Left lung (tissue), 10 donors: ENCODE measurements around the gene MUC7. TPM values are rescaled to one million over a fixed set of nuclear protein-coding genes. Genes with fewer than 3 reads are reported as not detected.
"Not testable (repeated sequence)": the region's sequence is repeated elsewhere in the genome, so short reads cannot be mapped to it uniquely, and the experiment has no call there.

Experiments
- ATAC-seq: fragments of 200-7000 bp; cut with Tn5 transposase; one replicate; pipeline ENCODE4 v1.9.1; 2020; ENCODE audit warnings: moderate library complexity
- DNase-seq, 4 donors: peaks; one replicate each; pipeline ENCODE4 v3.0.0-alpha.2; 2013 to 2020
- H3K27ac ChIP-seq, 2 donors: fragments of 200-600 bp; sonication (generic) in 1 of 2; one replicate each; pipeline versions ENCODE4 v1.5.0 to v1.8.0; 2020 to 2021
- H3K27me3 ChIP-seq, 2 donors: fragments of 200-600 bp; sonication (generic) in 1 of 2; one replicate each; pipeline versions ENCODE4 v1.5.0 to v1.8.0; 2020 to 2021
- H3K36me3 ChIP-seq, 2 donors: fragments of 200-600 bp; sonication (generic) in 1 of 2; one replicate each; pipeline versions ENCODE4 v1.5.0 to v1.8.0; 2020 to 2021
- H3K4me1 ChIP-seq, 2 donors: fragments of 200-600 bp; one replicate each; pipeline ENCODE4 v1.8.0; 2021
- H3K4me3 ChIP-seq, 2 donors: fragments of 200-600 bp; sonication (generic) in 1 of 2; one replicate each; pipeline versions ENCODE4 v1.5.0 to v1.8.0; 2020 to 2021; ENCODE audit warnings: mild to moderate bottlenecking in 1 of 2
- H3K9me3 ChIP-seq, 2 donors: fragments of 200-600 bp; sonication (generic) in 1 of 2; one replicate each; pipeline versions ENCODE4 v1.5.0 to v1.8.0; 2020 to 2021
- CTCF ChIP-seq, 2 donors: fragments of 200-600 bp; sonication (generic) in 1 of 2; IDR thresholded peaks; one replicate each; pipeline versions ENCODE4 v1.5.0 to v1.8.0; 2021; ENCODE audit warnings: antibody characterized with exemption in 2 of 2
- intact Hi-C, 2 donors: fragments of 100-400 bp; cut with DNase I; formaldehyde crosslinking; loops; one replicate each; pipeline versions ENCODE4 v1.11.2 to v1.14.2; 2022
- polyA plus RNA-seq, 6 donors: library from polyadenylated mRNA; unstranded; fragments of 120-200 nt; gene quantifications; one replicate each; pipeline ENCODE4 v1.2.1, GENCODE V29; 2013; ENCODE audit not compliant: insufficient read length in 6 of 6
- total RNA-seq, 2 donors: library from RNA; stranded (reverse); fragmentation: NEBNext Ultra II Directional; extraction: Animal tissue kit (Norgen Biotek cat#: 25700); gene quantifications; one replicate each; pipeline ENCODE4 v1.2.1, GENCODE V29; 2021
- donor health status: DM: no; HTN: yes; CAD: no.
- donor health status: DM: no; HTN: no; CAD: no.

MUC7 gene
- total and polyA plus RNA-seq, 8 donors: not detected

GRCh38 chr4:70488748-70489147 is 16.8 kb downstream of the MUC7 start:
- no peaks in the 10 kb centered on the region for H3K36me3 ChIP-seq
- H3K4me3 ChIP-seq: no peak overlapping the region
- no peak for DNase-seq
- no peak overlapping the region for H3K27ac ChIP-seq
- H3K9me3 ChIP-seq: no peaks in the 10 kb centered on the region
- H3K4me1 ChIP-seq: no peaks in the 10 kb centered on the region
- intact Hi-C loops: no loop called here
- no peak for TF ChIP-seq CTCF (IDR thresholded peaks at IDR 0.05)
- no peak for ATAC-seq
- H3K27me3 ChIP-seq: no peaks in the 10 kb centered on the region

- H3K27me3 ChIP-seq: no peaks in the 10 kb centered on the region
- H3K4me3 ChIP-seq: no peak overlapping the region
- no peaks in the 10 kb centered on the region for H3K4me1 ChIP-seq
- no peaks in the 10 kb centered on the region for H3K9me3 ChIP-seq
- no peak for TF ChIP-seq CTCF (IDR thresholded peaks at IDR 0.05)
- intact Hi-C loops: no loop called here
- no peak for ATAC-seq
- no peak for DNase-seq
- no peaks in the 10 kb centered on the region for H3K36me3 ChIP-seq
- H3K27ac ChIP-seq: no peak overlapping the region
Measured at GRCh38 chr4:70496231-70496630, 24.2 kb downstream of the MUC7 start.

- peak in 1 of 4 donors; percentile 15 for DNase-seq
- not testable (repeated sequence) for H3K4me1 ChIP-seq, H3K4me3 ChIP-seq, H3K27ac ChIP-seq, H3K36me3 ChIP-seq, H3K9me3 ChIP-seq, H3K27me3 ChIP-seq, ATAC-seq
- intact Hi-C loops: loop anchor here in 1 of 2 donors (10.0 kb wide), 1 partner anchor 607 kb away; no protein-coding TSS in a partner anchor
Measured at GRCh38 chr4:70501838-70502237, 29.8 kb downstream of the MUC7 start.

GRCh38 chr4:70504733-70505132 is 32.7 kb downstream of the MUC7 start:
- ATAC-seq: no peak
- intact Hi-C loops: loop anchor here in 1 of 2 donors (10.0 kb wide), 1 partner anchor 610 kb away; no protein-coding TSS in a partner anchor
- TF ChIP-seq CTCF (IDR thresholded peaks at IDR 0.05): no peak
- H3K27ac ChIP-seq: no peak overlapping the region
- DNase-seq: no peak
- no peaks in the 10 kb centered on the region for H3K9me3 ChIP-seq
- H3K4me1 ChIP-seq: no peaks in the 10 kb centered on the region
- no peaks in the 10 kb centered on the region for H3K36me3 ChIP-seq
- H3K27me3 ChIP-seq: no peaks in the 10 kb centered on the region
- no peak overlapping the region for H3K4me3 ChIP-seq

- intact Hi-C loops: loop anchor here in 1 of 2 donors (10.0 kb wide), 1 partner anchor 610 kb away; no protein-coding TSS in a partner anchor
- DNase-seq: peak; percentile 46 to 82 (median 59)
- no peaks in the 10 kb centered on the region for H3K27me3 ChIP-seq
- H3K4me1 ChIP-seq: no peaks in the 10 kb centered on the region
- ATAC-seq: peak; percentile 90
- no peak overlapping the region for H3K27ac ChIP-seq
- H3K36me3 ChIP-seq: no peaks in the 10 kb centered on the region
- H3K4me3 ChIP-seq: no peak overlapping the region
- no peaks in the 10 kb centered on the region for H3K9me3 ChIP-seq
- TF ChIP-seq CTCF (IDR thresholded peaks at IDR 0.05): peak; percentile 82 to 85
Measured at GRCh38 chr4:70505151-70505748, 33.3 kb downstream of the MUC7 start.

GRCh38 chr4:70508801-70509200 is 36.8 kb downstream of the MUC7 start:
- Histone ChIP-seq H3K27ac (no peak overlapping the region), H3K27me3 (no peaks in the 10 kb centered on the region), H3K4me1 (no peaks in the 10 kb centered on the region), H3K4me3 (no peak overlapping the region), H3K9me3 (no peaks in the 10 kb centered on the region), H3K36me3 (no peaks in the 10 kb centered on the region)
- DNase-seq (peak in 1 of 4 donors; percentile 13), ATAC-seq (no peak)
- TF ChIP-seq CTCF (IDR thresholded peaks at IDR 0.05): no peak
- intact Hi-C loops: loop anchor here in 1 of 2 donors (10.0 kb wide), 1 partner anchor 614 kb away; no protein-coding TSS in a partner anchor
